ENCODE results near the gene TAF6L.
"Not testable (repeated sequence)": the region's sequence is repeated elsewhere in the genome, so short reads cannot be mapped to it uniquely, and the experiment has no call there.

The TAF6L gene

GRCh38 chr11:62752177-62752785 is 18.9 kb upstream of the TAF6L start:
- TF ChIP-seq CTCF (IDR thresholded peaks at IDR 0.05; ENCODE audit: low read depth, low read length): no peak
- no peak for DNase-seq (ENCODE audit: extremely low read depth, low read depth)

- no peak for DNase-seq (ENCODE audit: extremely low read depth, low read depth)
- TF ChIP-seq CTCF (IDR thresholded peaks at IDR 0.05; ENCODE audit: low read depth, low read length): no peak
Observed at GRCh38 chr11:62752994-62753735, 18.0 kb upstream of the TAF6L start.

- TF ChIP-seq CTCF (IDR thresholded peaks at IDR 0.05; ENCODE audit: low read depth, low read length): no peak
Observed at GRCh38 chr11:62753736-62754603, 17.2 kb upstream of the TAF6L start, which contains the start of gene ZBTB3. Gene ZBTB3, minus strand, starts transcription at chr11:62754160. Its CDS starts 496 bp downstream, at chr11:62753664.

GRCh38 chr11:62755086-62755615 is 16.0 kb upstream of the TAF6L start:
- TF ChIP-seq CTCF (IDR thresholded peaks at IDR 0.05; ENCODE audit: low read depth, low read length): no peak
- DNase-seq (ENCODE audit: extremely low read depth, low read depth): no peak

More at GRCh38 chr11:62753736-62754603, 17.2 kb upstream of the TAF6L start, which contains the start of gene ZBTB3:
- peak; percentile 98 for DNase-seq (ENCODE audit: extremely low read depth, low read depth)

GRCh38 chr11:62757846-62758788 is 13.1 kb upstream of the TAF6L start:
- no peak for TF ChIP-seq CTCF (IDR thresholded peaks at IDR 0.05; ENCODE audit: low read depth, low read length)
- no peak for DNase-seq (ENCODE audit: extremely low read depth, low read depth)

- not testable (repeated sequence) for DNase-seq (ENCODE audit: extremely low read depth, low read depth)
Observed at GRCh38 chr11:62760867-62761227, 10.3 kb upstream of the TAF6L start.

GRCh38 chr11:62770778-62771143 is 435 bp upstream of the TAF6L start:
- DNase-seq (ENCODE audit: extremely low read depth, low read depth): no peak
- no peak for TF ChIP-seq CTCF (IDR thresholded peaks at IDR 0.05; ENCODE audit: low read depth, low read length)
